Ascending aorta (tissue), 2 donors: Measurements from ENCODE around the gene TACC2. TPM values are rescaled to one million over a fixed set of nuclear protein-coding genes. Genes with fewer than 3 reads are reported as not detected.

Source experiments
- DNase-seq, 2 donors: peaks; one replicate each; pipeline ENCODE4 v3.0.0-alpha.2; 2019; ENCODE audit warnings: low spot score in 2 of 2
- H3K27ac ChIP-seq, 2 donors: fragments of 200-600 bp; sonication (generic); one replicate each; pipeline ENCODE4 v1.5.1; 2016 to 2017; ENCODE audit warnings: mild to moderate bottlenecking in 1 of 2
- H3K27me3 ChIP-seq: fragments of 200-600 bp; sonication (generic); one replicate; pipeline ENCODE4 v1.5.1; 2017
- H3K36me3 ChIP-seq, 2 donors: fragments of 200-600 bp; sonication (generic); one replicate each; pipeline ENCODE4 v1.5.1; 2016
- H3K4me1 ChIP-seq, 2 donors: fragments of 200-600 bp; sonication (generic); one replicate each; pipeline ENCODE4 v1.5.1; 2016 to 2017; ENCODE audit warnings: mild to moderate bottlenecking in 1 of 2
- H3K4me3 ChIP-seq, 2 donors: fragments of 200-600 bp; sonication (generic); one replicate each; pipeline ENCODE4 v1.5.1; 2016 to 2017; ENCODE audit warnings: mild to moderate bottlenecking in 1 of 2
- H3K9me3 ChIP-seq, 2 donors: fragments of 200-600 bp; sonication (generic); one replicate each; pipeline ENCODE4 v1.5.1; 2016
- intact Hi-C: fragments of 100-400 bp; cut with DNase I; formaldehyde crosslinking; loops from one replicate; pipeline ENCODE4 v1.15.1; 2023
- total RNA-seq: library from RNA; depleted of rRNA; stranded (reverse); fragments of >200 nt; gene quantifications from one replicate; pipeline ENCODE4 v1.1.0, GENCODE V29; 2016
- TF ChIP-seq, protein P1 (sequence below), 3 experiments: fragments of 200-600 bp in 2 of 3; fragments of 450-650 bp in 1 of 3; sonication (generic) in 2 of 3; IDR thresholded peaks; one replicate each; pipeline ENCODE4 v1.5.1; 2016 to 2019; ENCODE audit warnings: antibody characterized with exemption in 3 of 3, mild to moderate bottlenecking in 1 of 3, moderate library complexity in 1 of 3

The TACC2 gene
- total RNA-seq, 1 donor from 2014 or later: 69.1 TPM

- Histone ChIP-seq H3K4me1 (peaks cover 3 to 4% of the 10 kb centered on the region in 2 donors), H3K27ac (peak overlapping the region; percentile 24 to 70), H3K27me3 (no peaks in the 10 kb centered on the region), H3K36me3 (no peaks in the 10 kb centered on the region), H3K9me3 (no peaks in the 10 kb centered on the region), H3K4me3 (no peak overlapping the region)
- intact Hi-C loops: loop anchor here (1.0 to 10.0 kb wide), 2 partner anchors 77 to 163 kb away; no protein-coding TSS in a partner anchor
- TF ChIP-seq, protein P1, sequence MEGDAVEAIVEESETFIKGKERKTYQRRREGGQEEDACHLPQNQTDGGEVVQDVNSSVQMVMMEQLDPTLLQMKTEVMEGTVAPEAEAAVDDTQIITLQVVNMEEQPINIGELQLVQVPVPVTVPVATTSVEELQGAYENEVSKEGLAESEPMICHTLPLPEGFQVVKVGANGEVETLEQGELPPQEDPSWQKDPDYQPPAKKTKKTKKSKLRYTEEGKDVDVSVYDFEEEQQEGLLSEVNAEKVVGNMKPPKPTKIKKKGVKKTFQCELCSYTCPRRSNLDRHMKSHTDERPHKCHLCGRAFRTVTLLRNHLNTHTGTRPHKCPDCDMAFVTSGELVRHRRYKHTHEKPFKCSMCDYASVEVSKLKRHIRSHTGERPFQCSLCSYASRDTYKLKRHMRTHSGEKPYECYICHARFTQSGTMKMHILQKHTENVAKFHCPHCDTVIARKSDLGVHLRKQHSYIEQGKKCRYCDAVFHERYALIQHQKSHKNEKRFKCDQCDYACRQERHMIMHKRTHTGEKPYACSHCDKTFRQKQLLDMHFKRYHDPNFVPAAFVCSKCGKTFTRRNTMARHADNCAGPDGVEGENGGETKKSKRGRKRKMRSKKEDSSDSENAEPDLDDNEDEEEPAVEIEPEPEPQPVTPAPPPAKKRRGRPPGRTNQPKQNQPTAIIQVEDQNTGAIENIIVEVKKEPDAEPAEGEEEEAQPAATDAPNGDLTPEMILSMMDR (IDR thresholded peaks at IDR 0.05): peak; percentile 15 to 67 (median 67)
- DNase-seq: peak in 1 of 2 donors; percentile 84
Measured at GRCh38 chr10:122051609-122052385, 62.8 kb downstream of the TACC2 start.

DNA sequence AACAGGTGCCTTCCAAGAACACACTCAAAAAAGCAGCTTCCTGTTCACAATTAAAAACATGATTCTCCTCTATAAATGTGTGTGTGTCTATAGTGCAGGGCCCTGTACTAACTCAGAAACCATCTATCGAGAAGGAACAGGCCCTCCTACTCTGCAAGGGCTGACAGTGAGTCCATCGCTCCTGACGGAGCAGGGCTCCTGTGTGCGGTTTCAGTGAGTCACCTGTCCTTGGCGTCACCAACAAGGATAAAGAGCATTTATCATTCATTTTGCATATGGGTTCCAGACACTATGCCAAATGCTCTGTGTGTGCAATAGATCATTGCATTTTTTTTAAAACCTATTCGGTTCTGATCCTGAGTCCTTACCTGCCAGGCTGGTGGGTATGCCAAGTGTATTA, 63.7 kb downstream of the TACC2 start:
- intact Hi-C loops: loop anchor here (10.0 kb wide), 1 partner anchor 162 kb away; no protein-coding TSS in a partner anchor
- TF ChIP-seq, protein P1 (IDR thresholded peaks at IDR 0.05): no peak
- no peaks in the 10 kb centered on the region for H3K36me3 ChIP-seq
- H3K27me3 ChIP-seq: no peaks in the 10 kb centered on the region
- DNase-seq: no peak
- H3K4me3 ChIP-seq: no peak overlapping the region
- H3K4me1 ChIP-seq: peaks cover 3 to 4% of the 10 kb centered on the region in 2 donors
- no peaks in the 10 kb centered on the region for H3K9me3 ChIP-seq
- H3K27ac ChIP-seq: no peak overlapping the region

- Histone ChIP-seq H3K27me3 (no peaks in the 10 kb centered on the region), H3K27ac (no peak overlapping the region), H3K36me3 (no peaks in the 10 kb centered on the region), H3K4me3 (no peak overlapping the region), H3K4me1 (peaks cover 3 to 4% of the 10 kb centered on the region in 2 donors), H3K9me3 (no peaks in the 10 kb centered on the region)
- DNase-seq: no peak
- TF ChIP-seq, protein P1 (IDR thresholded peaks at IDR 0.05): no peak
- intact Hi-C loops: loop anchor here (10.0 kb wide), 1 partner anchor 161 kb away; no protein-coding TSS in a partner anchor
Measured at GRCh38 chr10:122053314-122053713, 64.4 kb downstream of the TACC2 start.

GRCh38 chr10:122054048-122055025, 65.4 kb downstream of the TACC2 start:
- H3K4me3 ChIP-seq: no peak overlapping the region
- H3K4me1 ChIP-seq: peaks cover 3 to 4% of the 10 kb centered on the region in 2 donors
- TF ChIP-seq, protein P1 (IDR thresholded peaks at IDR 0.05): peak; percentile 45 to 70 (median 68)
- DNase-seq: peak in 1 of 2 donors; percentile 76
- H3K9me3 ChIP-seq: no peaks in the 10 kb centered on the region
- no peaks in the 10 kb centered on the region for H3K27me3 ChIP-seq
- peak overlapping the region in 1 of 2 donors; percentile 14 for H3K27ac ChIP-seq
- intact Hi-C loops: loop anchor here (2.0 to 10.0 kb wide), 2 partner anchors 58 to 160 kb away; no protein-coding TSS in a partner anchor
- H3K36me3 ChIP-seq: no peaks in the 10 kb centered on the region

DNA sequence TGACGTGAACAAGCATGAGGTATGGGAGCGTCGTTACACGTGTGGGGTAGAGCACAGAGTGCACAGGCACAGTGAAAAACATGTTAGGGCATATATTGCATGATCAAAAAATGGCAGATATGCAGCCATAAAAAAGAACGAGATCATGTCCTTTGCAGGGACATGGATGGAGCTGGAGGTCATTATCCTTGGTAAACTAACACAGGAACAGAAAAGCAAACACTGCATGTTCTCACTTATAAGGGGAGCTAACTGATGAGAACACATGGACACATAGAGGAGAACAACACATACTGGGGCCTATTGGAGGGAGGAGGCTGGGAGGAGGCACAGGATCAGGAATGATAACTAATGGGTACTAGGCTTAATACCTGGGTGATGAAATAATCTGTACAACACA, 66.3 kb downstream of the TACC2 start:
- no peaks in the 10 kb centered on the region for H3K9me3 ChIP-seq
- TF ChIP-seq, protein P1 (IDR thresholded peaks at IDR 0.05): no peak
- H3K36me3 ChIP-seq: no peaks in the 10 kb centered on the region
- intact Hi-C loops: loop anchor here (2.0 to 10.0 kb wide), 2 partner anchors 58 to 160 kb away; no protein-coding TSS in a partner anchor
- no peaks in the 10 kb centered on the region for H3K27me3 ChIP-seq
- H3K27ac ChIP-seq: no peak overlapping the region
- H3K4me1 ChIP-seq: peaks cover 3 to 4% of the 10 kb centered on the region in 2 donors
- DNase-seq: no peak
- H3K4me3 ChIP-seq: no peak overlapping the region
